ENCODE data around the gene TTLL11.

The TTLL11 gene

GRCh38 chr9:121950441-121950840 is 142.7 kb downstream of the TTLL11 start:
- TF ChIP-seq, protein P1, sequence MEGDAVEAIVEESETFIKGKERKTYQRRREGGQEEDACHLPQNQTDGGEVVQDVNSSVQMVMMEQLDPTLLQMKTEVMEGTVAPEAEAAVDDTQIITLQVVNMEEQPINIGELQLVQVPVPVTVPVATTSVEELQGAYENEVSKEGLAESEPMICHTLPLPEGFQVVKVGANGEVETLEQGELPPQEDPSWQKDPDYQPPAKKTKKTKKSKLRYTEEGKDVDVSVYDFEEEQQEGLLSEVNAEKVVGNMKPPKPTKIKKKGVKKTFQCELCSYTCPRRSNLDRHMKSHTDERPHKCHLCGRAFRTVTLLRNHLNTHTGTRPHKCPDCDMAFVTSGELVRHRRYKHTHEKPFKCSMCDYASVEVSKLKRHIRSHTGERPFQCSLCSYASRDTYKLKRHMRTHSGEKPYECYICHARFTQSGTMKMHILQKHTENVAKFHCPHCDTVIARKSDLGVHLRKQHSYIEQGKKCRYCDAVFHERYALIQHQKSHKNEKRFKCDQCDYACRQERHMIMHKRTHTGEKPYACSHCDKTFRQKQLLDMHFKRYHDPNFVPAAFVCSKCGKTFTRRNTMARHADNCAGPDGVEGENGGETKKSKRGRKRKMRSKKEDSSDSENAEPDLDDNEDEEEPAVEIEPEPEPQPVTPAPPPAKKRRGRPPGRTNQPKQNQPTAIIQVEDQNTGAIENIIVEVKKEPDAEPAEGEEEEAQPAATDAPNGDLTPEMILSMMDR (IDR thresholded peaks at IDR 0.05; ENCODE audit: extremely low read depth, missing control alignments), result no peak

DNA sequence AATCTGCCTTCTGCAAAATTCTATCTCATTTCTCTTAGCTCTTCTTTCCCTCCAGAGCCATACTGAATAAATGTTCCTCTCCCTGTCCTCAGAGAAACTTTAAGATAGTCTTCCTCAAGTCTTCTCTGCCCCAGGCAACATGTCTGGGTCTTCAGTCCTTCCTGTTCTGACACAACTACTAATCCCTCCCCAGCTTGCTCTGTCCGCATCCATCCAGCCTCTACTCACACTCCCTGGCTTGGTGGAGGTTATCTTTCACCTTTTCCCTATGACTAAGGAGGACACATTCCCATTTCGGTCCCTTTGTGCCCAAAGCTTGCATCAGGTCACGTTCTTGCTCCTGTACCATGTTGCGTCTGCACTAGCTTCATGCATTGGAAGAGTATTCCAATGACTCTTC is 143.3 kb downstream of the TTLL11 start:
- no peak for DNase-seq (ENCODE audit: low spot score)
- TF ChIP-seq, protein P1 (IDR thresholded peaks at IDR 0.05; ENCODE audit: extremely low read depth, missing control alignments), result no peak

More at GRCh38 chr9:121950441-121950840, 142.7 kb downstream of the TTLL11 start:
- no peak for DNase-seq (ENCODE audit: low spot score)

DNA sequence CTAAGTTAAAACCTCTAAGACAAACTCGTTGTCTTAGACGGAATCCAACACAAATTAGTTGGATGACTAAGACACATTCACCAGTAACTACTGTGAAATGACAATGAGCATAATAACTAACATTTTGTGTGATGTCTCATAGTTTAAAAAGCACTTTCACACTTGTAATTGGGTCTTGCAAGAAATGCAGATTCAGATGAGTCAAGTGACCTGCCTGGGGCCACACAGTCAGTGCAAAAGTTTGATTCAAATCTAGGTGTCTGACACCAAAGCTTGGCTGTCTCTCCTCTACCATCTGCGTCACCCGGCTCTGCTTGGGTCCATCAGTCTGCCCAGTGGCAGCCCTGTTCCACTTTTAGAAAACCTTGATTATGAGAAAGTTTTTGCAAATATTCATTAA is 143.7 kb downstream of the TTLL11 start:
- no peak for DNase-seq (ENCODE audit: low spot score)

DNA sequence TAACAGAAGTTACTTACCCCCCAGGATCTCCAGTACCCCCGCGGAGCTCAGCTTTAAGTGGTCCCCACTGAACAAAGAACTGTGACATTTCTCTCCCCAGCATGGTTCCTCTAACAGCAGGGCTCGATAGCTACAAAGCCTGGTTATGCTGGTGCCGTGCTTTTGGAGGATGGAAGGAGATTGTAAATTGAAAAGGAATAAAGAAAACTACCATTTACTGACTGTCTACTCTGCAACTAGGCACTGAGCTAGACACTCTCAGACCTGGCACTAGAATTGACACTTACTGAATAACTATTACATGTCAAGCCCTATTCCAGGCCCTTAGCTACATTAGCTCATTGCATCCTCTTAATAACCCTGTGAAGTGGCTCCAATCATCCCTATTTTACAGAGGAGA is 145.3 kb downstream of the TTLL11 start:
- no peak for DNase-seq (ENCODE audit: low spot score)

More for the DNA sequence above, 143.7 kb downstream of the TTLL11 start:
- TF ChIP-seq, protein P1 (IDR thresholded peaks at IDR 0.05; ENCODE audit: extremely low read depth, missing control alignments), result no peak

GRCh38 chr9:121946465-121946864 is 146.6 kb downstream of the TTLL11 start:
- no peak for DNase-seq (ENCODE audit: low spot score)
- TF ChIP-seq, protein P1 (IDR thresholded peaks at IDR 0.05; ENCODE audit: extremely low read depth, missing control alignments), result no peak

More for the DNA sequence above, 145.3 kb downstream of the TTLL11 start:
- TF ChIP-seq, protein P1 (IDR thresholded peaks at IDR 0.05; ENCODE audit: extremely low read depth, missing control alignments), result no peak

GRCh38 chr9:121945849-121946248 is 147.3 kb downstream of the TTLL11 start:
- TF ChIP-seq, protein P1 (IDR thresholded peaks at IDR 0.05; ENCODE audit: extremely low read depth, missing control alignments), result no peak
- DNase-seq (ENCODE audit: low spot score), result no peak

- TF ChIP-seq, protein P1 (IDR thresholded peaks at IDR 0.05; ENCODE audit: extremely low read depth, missing control alignments), result no peak
- DNase-seq (ENCODE audit: low spot score), result no peak
These were observed 147.8 kb downstream of the TTLL11 start for GRCh38 chr9:121945281-121945680.
